Left ventricle myocardium inferior (tissue), 1 donor: Measurements from ENCODE around the gene BAG5. TPM values are rescaled to one million over a fixed set of nuclear protein-coding genes. Genes with fewer than 3 reads are reported as not detected.

Experiments used
- DNase-seq: peaks from one replicate; pipeline ENCODE4 v3.0.0-alpha.2; 2020
- H3K27ac ChIP-seq: fragments of 200-600 bp; replicated peaks from 2 replicates; pipeline ENCODE4 v1.8.0; 2021
- H3K27me3 ChIP-seq: fragments of 200-600 bp; 2 replicates; pipeline ENCODE4 v1.8.0; 2021; ENCODE audit warnings: low read depth
- H3K36me3 ChIP-seq: fragments of 200-600 bp; 2 replicates; pipeline ENCODE4 v1.8.0; 2021
- H3K4me1 ChIP-seq: fragments of 200-600 bp; 2 replicates; pipeline ENCODE4 v1.8.0; 2021
- H3K4me3 ChIP-seq: fragments of 200-600 bp; 2 replicates; pipeline ENCODE4 v1.8.0; 2021; ENCODE audit warnings: mild to moderate bottlenecking, moderate library complexity
- H3K9me3 ChIP-seq: fragments of 200-600 bp; replicated peaks from 2 replicates; pipeline ENCODE4 v1.8.0; 2021
- intact Hi-C: fragments of 100-400 bp; cut with micrococcal nuclease; formaldehyde crosslinking; loops from one replicate; pipeline ENCODE4 v1.11.0; 2022
- total RNA-seq: library from RNA; stranded (reverse); fragmentation: NEBNext Ultra II Directional; extraction: Animal tissue kit (Norgen Biotek cat#: 25700); gene quantifications from one replicate; pipeline ENCODE4 v1.2.1, GENCODE V29; 2021
- TF ChIP-seq, protein P1 (sequence below): fragments of 200-600 bp; IDR thresholded peaks from 2 replicates; pipeline ENCODE4 v1.8.0; 2021; ENCODE audit warnings: antibody characterized with exemption, mild to moderate bottlenecking, borderline replicate concordance
- donor health status: DM: no; HTN: yes; CAD: no; lungs with severe emphysema.

Gene BAG5
- total RNA-seq, 1 donor from 2014 or later, result 16.7 TPM

GRCh38 chr14:103556946-103557758 is 5.3 kb downstream of the BAG5 start:
- TF ChIP-seq, protein P1, sequence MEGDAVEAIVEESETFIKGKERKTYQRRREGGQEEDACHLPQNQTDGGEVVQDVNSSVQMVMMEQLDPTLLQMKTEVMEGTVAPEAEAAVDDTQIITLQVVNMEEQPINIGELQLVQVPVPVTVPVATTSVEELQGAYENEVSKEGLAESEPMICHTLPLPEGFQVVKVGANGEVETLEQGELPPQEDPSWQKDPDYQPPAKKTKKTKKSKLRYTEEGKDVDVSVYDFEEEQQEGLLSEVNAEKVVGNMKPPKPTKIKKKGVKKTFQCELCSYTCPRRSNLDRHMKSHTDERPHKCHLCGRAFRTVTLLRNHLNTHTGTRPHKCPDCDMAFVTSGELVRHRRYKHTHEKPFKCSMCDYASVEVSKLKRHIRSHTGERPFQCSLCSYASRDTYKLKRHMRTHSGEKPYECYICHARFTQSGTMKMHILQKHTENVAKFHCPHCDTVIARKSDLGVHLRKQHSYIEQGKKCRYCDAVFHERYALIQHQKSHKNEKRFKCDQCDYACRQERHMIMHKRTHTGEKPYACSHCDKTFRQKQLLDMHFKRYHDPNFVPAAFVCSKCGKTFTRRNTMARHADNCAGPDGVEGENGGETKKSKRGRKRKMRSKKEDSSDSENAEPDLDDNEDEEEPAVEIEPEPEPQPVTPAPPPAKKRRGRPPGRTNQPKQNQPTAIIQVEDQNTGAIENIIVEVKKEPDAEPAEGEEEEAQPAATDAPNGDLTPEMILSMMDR, result no peak
- Histone ChIP-seq H3K4me1 (peaks cover 99% of the 10 kb centered on the region), H3K36me3 (peaks cover 27% of the 10 kb centered on the region), H3K9me3 (no peaks in the 10 kb centered on the region), H3K4me3 (peak overlapping the region; percentile 10), H3K27ac (peak overlapping the region; percentile 99), H3K27me3 (no peaks in the 10 kb centered on the region)
- intact Hi-C loops, result no loop called here
- DNase-seq, result no peak

- intact Hi-C loops, result no loop called here
- Histone ChIP-seq H3K27me3 (no peaks in the 10 kb centered on the region), H3K9me3 (no peaks in the 10 kb centered on the region), H3K36me3 (peaks cover 27% of the 10 kb centered on the region), H3K4me1 (peaks cover 99% of the 10 kb centered on the region), H3K4me3 (peak overlapping the region; percentile 13), H3K27ac (peak overlapping the region; percentile 99)
- TF ChIP-seq, protein P1, result no peak
- peak; percentile 30 for DNase-seq
Observed at GRCh38 chr14:103555559-103556337, 6.7 kb downstream of the BAG5 start.

GRCh38 chr14:103552846-103553210 is 9.6 kb downstream of the BAG5 start:
- H3K27me3 ChIP-seq, result no peaks in the 10 kb centered on the region
- peak overlapping the region; percentile 52 for H3K4me3 ChIP-seq
- H3K27ac ChIP-seq, result peak overlapping the region; percentile 99
- DNase-seq, result peak; percentile 15
- intact Hi-C loops, result no loop called here
- H3K4me1 ChIP-seq, result peaks cover 89% of the 10 kb centered on the region
- H3K36me3 ChIP-seq, result no peaks in the 10 kb centered on the region
- TF ChIP-seq, protein P1, result no peak
- no peaks in the 10 kb centered on the region for H3K9me3 ChIP-seq

DNA sequence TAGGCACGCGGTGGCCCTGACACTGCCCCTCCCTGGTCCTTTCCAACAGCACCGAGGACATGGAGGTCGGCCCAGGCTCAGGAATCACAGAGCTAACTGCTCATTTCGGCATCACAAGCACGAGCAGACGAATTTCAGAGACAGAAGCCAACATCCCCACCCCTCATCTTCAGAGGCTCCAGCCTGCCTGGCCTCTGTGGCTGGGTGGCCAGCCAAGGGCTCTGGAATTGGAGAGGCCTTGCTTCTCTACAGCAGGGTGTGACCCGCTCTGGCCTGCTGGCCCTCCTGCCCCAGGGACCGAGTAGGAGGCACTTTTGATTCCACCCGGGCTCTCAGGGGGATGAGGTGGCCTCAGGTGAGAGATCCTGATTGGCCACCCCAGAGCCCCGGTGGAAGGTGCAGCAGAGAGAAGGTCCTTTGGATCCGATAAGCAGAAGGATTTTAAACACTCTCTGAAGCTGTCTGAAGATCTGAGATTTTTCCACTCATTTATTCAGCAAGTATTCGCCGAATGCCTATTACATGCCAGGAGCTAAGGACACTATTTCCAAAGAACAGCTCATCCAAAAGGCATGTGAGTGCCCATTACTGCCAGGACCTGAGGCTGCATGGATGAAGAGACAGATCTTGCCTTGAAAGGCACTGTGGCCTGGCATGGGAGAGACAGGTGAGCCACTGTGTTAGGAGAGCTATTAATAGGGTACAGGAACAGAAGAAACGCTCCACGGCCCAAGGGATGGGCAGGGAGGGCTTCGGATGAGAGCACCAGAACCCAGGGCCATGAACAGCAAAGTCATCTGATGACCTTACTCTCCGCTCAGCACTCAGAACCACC is 10.2 kb downstream of the BAG5 start:
- Histone ChIP-seq H3K4me1 (peaks cover 83% of the 10 kb centered on the region), H3K36me3 (no peaks in the 10 kb centered on the region), H3K27me3 (no peaks in the 10 kb centered on the region), H3K27ac (peak overlapping the region; percentile 99), H3K4me3 (peak overlapping the region; percentile 52), H3K9me3 (no peaks in the 10 kb centered on the region)
- peak; percentile 66 for DNase-seq
- intact Hi-C loops, result no loop called here
- TF ChIP-seq, protein P1, result no peak

DNA sequence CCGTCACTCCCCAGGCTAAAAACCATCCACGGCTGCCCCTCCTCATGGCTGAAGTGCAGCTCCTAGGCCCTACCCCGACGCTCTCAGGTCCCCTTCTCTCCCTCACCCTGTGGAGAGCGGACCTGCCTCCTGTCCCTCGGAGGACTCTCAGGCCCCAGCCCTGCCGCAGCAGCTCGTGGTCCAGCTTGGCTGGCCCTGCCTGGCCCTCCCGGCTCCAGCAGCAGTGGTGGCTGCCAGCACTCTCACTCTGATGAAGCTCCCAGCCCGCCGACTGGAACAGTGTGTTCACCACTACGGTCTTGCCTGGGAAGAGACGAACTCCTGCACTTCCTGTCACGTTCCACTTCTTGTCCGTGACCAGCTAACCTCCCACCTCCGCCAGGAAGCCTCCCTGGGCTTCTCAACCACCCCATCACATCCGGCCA is 11.1 kb downstream of the BAG5 start:
- peaks cover 81% of the 10 kb centered on the region for H3K4me1 ChIP-seq

More for the DNA sequence above, 11.1 kb downstream of the BAG5 start:
- peak overlapping the region; percentile 99 for H3K27ac ChIP-seq
- intact Hi-C loops, result no loop called here
- H3K27me3 ChIP-seq, result no peaks in the 10 kb centered on the region
- DNase-seq, result peak; percentile 79
- no peaks in the 10 kb centered on the region for H3K9me3 ChIP-seq
- TF ChIP-seq, protein P1, result no peak
- no peaks in the 10 kb centered on the region for H3K36me3 ChIP-seq
- peak overlapping the region; percentile 52 for H3K4me3 ChIP-seq
